ENCODE data around the gene RANBP1.

Gene RANBP1

DNA sequence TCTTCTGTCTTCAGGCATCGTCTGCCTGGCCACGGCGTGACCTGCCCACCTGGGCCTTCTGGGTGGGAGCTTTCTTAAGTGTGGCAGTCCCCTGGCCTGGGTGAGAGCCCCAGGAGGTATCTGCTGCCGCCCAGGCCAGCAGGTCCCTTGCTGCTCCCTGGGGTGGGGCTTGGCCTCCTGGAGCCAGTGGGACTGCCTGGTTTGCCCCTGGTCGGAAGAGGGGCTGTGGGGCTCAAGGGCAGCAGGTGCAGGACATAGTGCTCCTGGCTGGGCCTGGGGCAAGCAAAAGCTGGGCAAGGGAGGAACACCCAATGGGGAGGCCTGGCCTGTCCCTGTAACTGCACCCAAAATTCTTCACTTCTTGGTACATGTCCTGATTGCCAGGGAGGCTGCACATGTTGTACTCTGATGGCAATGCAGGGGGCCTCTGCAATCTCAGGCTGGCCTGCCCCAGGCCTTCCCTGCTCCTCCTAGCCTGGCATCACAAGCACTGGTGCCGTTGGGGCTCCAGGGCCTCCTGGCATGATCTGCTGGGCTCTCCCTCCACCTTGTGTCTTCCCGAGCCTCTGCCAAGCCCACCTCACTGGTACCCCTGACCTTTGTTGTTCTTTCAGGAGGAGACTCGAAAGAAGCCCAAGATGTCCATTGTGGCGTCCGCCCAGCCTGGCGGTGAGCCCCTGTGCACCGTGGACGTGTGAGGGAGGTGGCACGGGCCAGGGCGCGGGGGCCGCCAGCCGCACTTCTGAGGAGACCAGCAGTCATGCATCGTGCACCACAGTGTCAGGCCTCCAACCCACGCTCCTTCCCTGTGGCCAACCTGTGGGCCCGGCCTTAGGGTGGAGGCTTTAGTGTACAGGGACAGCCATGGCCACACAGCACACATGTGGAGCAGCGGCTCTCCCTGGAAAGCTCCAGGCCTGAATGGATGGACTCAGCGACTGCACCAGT, 6.2 kb upstream of the RANBP1 start:
- DNase-seq, result peak; percentile 66

DNA sequence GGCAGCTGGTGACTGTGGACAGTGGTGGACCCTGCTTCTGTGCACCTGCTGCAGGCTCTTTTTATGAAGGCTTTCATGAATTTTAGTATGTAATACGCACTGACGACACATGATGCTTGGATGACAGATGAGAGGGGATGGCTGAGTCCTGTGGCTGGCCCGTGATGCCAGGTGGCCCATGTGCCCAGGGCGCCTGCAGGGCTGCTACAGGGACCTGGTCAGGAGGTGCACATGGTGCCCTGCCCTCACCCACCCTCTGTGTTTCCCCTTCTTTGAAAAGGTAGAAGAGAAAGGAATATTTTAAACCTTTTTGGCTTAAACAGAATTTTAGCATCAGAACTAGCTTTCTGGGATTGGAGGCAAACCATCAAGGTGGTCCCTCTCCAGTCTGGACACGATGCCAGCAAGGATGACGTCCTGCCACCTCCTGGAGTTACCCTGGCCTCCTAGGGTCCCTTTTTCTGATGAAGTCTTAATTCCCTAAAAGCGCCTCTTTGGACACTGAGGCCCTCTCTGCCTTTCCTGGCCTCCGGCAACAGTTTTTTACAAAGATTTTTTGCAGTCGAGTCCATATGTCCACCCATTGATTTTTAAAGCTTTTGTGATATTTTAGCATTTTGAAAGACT, 5.4 kb upstream of the RANBP1 start:
- DNase-seq, result no peak

DNA sequence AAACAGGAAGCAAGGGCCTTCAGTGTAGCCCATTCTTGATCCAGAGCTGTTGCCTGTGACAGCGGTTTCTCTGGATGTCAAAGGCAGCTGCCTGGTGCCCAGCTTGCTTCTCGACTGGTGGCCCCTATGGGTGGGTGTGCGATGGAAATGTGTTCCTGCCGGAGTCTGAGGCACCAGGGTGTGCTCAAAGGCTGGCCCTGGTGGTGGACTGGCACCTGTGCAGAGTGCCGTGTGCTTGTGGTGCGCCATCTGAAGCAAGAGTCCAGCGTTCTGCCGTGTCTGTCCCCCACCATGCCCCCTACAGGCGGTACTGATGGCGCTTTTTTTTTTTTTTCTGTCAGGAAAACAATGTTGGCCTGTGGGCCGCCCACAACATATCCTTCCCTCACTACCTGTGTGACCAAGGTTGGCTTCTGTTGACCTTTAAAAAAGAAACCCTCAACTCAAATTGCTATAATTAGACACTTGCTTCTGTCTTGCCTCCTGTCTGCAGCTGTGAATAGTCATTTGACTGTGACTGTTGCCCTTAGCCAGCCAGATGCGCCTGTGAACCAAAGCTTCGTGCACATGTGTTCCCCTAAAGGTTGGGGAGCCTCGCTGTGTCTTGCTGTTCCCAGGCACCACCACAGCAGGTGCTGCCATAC, 4.7 kb upstream of the RANBP1 start:
- peak; percentile 74 for DNase-seq

DNA sequence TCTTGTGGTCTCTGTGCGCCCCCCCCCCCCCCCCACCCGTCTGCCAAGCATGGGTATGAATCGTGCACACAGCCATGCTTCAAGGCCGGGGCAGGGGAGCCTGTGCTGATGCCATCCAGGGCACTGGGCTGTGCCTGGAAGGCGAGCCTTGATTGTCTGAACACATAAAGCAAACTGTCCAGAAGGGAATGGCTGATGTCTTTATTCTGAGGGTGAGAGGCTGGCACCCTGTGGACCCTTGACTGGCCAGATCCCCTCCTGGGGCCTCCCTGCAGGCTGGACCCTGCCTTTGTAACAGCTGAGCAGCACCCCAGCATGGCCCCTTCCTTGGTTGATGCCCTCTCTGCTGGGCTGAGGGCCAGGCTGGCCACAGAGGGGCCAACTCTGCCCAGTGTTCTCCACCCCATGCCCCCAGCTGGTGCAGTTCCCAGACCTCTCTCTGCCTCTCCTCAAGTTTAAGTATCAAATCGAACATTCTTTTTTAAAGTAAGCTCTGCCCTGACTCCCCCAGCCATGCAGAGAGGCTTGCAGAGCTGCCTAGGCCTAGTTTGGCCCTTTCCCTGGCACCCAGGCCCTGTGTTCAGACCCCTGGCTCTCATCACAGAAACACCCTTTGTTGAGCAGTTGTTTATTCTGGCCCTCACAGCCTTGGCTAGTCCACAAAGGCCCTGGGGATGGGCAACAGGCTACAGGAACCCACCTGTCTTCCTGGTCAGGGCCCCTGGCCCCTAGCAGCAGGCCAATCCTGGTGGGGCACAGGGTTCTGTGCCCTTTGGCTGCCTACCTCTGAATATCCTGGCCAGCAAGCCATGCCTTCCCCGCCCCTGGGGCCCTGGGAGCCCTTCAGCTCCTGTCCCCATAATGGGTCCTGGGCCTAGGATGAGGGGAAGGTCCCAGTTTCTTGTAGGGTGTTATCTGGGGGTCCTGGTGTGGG, 3.9 kb upstream of the RANBP1 start:
- peak; percentile 69 for DNase-seq

- no peak for DNase-seq
Measured at GRCh38 chr22:20112623-20113511, 3.0 kb upstream of the RANBP1 start.

GRCh38 chr22:20113551-20114310, 2.2 kb upstream of the RANBP1 start:
- DNase-seq, result no peak

DNA sequence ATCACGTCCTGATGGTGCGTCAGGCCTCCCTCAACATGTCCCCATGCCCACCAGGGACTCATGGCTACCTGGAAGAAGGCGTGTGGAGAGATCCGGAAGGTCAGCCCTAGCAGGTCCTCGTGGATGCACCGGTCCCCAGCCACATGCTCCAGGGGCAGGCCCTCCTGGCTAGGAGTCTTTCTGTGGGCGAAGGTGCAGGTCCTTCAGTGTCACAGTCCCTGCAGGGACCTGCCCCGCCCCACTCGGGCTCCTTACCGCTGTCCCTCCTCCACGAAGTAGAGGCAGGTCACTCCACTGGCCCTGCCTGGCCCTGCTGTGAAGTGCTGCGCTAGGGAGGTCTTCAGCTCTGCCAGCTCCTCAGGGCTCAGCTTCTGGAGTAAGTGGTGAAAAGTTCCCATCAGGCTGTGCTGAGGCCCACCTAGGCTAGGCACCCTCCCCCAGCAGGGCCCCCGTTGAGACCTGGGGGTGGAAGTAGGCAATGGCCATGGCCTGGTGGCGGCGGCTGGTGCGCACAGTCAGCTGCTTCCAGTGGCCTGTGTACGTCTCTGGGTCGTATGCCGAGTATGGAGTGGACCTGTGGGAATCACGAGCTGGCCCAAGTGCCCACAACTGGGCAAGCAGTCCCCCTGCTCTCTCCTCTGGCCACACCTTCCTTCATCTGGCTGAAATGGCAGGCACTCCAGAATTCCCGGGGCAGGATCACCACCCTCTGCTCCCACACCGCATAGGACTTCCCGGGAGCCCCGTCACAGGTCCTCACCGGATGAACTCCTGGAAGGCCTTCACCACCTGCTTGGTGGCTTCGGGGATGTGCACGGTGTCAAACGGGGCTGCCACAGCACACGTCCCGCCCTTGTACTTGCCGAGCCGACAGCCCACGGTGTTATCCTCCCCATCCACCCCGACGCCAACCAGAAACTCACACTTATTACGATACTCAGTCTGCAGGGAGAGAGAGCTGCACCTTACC, 1.1 kb upstream of the RANBP1 start:
- DNase-seq, result no peak

- DNase-seq, result no peak
Measured at GRCh38 chr22:20116376-20116950, 559 bp downstream of the RANBP1 start.

DNA sequence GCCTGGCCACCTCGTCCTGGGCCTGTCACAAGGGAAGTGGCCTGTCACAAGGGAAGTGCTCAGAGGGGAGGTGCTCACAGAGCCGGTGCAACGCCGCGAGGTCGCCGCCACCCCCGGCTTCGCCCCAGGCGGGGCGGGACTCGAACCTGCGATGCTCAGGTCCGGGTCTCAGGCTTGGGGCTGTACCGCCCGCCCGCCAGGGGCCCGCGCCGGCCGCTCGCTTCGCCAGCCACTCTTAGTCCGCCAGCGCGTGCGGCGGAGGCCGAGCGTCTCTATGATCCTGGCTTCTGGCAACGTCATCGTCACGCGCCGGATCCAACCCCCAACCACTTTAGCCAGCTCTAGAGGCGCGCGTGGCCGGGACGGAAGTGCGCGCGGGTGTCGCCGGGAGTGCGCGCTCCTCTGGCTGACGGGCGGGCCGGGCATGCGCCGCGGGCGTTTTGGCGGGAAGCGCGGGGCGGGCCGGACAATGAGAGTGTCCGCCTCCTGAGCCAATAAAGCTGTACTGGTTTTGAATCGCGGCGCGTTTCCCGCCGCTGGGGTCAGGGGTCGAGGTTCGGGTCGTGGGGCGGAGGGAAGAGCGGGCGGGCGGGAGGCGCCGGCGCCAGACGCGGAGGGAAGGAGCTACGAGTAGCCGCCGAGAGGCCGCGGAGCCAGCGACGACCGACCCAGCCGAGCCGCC, 1.2 kb downstream of the RANBP1 start, which contains the start of gene TRMT2A:
TSS of gene TRMT2A (minus strand) at position 276 of the 682 bp plus-strand sequence. CDS start 320 bp downstream, outside the sequence.
- peak; percentile 98 for DNase-seq

- peak; percentile 90 for DNase-seq
Measured at GRCh38 chr22:20117633-20118299, 1.9 kb downstream of the RANBP1 start.

DNA sequence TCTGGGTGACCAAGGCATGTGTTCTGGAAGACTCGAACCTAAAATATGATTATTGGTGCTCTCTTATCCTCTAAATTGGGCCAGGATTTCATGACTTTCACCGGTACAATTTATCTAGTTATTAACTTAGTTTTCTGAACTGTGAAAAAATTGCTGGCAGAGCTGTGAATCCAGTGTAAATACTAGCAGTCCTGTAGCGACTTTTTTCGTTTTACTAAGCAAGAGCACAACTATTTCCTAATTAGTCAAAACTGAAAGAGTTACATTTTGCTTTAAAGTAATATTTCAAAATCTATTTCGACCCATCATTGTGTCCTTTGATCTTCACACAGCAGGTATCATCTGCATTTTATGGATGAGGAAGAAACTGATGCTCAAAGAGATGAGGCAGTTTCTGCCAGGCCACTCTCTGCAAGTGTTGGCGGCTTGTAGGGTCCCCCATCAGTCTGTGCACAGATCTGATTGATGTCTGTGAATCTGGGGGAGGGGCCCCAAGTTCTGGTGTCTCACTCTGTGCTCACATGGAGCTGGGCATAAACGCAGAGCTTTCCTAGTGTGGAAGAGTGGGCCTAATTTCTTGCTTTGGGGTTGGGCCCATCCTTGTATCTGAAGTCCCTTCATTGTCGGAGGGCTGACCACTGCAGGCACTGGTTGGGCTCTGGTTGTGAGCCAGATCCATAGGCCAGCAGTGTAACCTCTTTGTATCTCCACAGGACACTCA, 2.6 kb downstream of the RANBP1 start:
- no peak for DNase-seq

DNA sequence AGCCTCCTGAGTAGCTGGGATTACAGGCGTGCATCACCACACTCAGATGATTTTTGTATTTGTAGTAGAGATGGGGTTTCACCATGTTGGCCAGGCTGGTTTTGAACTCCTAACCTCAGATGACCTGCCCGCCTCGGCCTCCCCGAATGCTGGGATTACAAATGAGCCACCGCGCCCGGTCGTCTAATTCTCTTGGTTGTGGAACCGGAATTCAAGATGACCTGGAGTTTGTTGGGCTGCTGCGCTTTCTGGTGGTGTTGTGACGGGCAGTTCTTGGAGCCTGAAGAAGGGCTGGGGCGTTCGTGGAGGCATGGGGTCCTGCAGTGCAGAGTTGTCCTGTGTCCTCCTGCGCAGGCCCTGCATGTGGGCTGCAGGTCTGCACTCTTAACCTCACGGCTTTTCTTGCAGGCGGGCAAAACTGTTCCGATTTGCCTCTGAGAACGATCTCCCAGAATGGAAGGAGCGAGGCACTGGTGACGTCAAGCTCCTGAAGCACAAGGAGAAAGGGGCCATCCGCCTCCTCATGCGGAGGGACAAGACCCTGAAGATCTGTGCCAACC, 6.0 kb downstream of the RANBP1 start:
- no peak for DNase-seq

DNA sequence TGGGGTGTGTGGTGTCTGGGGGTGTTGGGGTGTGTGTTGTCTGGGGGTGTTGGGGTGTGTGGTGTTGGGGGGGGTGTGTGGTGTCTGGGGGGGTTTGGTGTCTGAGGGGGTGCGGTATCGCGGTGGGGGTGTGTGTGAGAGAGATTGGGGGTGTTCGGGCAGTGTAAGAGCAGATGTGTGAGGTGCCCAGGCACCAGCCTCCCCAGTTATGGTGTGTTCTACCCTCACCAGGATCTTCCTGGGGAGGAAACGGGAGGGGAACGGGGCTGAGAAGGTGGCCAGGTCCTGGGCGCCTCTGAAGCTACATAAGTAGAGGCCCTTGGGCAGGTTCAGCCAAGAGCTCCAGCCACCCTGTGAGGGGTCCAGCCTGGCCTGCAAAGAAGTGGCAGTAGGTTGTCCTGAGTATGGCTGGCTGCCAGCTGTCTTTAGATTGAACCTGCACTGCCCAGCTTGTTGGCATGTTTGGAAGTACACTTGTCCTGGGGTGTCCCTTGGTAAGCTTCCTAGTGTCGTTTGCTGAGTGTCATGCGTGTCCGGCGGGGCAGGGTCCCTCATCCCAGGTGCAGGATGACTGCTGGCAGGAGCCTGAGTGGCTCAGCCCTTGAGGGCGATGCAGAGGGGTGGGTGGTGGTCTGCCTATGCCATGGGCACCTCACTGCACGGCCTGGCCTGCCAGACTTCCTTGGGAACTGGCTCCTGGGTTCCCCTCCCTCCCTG, 7.6 kb downstream of the RANBP1 start:
- no peak for DNase-seq

DNA sequence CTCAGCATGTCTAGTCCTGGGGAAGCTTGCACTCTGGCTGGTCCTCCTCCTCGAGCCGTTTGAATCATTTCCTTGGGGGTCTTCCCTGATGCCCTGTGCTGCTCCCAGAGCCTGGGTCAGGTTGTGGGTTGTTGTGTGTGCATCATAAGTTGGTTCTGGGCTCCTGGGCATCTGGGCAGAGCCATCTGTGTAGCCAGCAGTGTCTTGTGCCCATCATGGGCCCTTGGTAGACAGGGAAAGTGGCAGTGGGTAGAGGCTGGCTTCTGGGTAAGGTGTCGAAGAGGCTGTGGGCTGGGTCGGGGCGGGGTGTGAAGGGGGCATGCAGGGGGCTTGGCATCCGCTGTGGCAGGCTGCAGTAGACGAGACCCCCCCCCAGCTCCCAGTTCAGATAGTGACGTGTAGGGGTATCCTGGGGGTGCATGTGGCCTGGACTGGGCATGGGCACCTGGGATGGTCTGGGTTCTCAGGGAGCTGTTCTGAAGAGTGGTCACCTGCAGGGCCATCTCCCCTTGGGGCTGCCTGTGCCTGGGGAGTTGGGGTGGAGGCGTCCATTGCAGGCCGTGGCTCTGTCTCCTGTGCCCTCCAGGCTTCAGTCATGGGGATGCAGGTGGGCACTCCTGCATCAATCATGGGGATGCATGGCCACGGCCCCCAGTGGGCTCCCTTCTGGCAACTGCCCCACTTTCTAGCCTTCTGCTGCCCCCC, 8.3 kb downstream of the RANBP1 start:
- no peak for DNase-seq

All from activated CD8-positive, alpha-beta memory T cell treated with anti-CD3 and anti-CD28 coated beads for 24 hours (primary cell).